Smooth muscle cell (in vitro differentiated cells): ENCODE data around the gene LINGO1. TPM values are rescaled to one million over a fixed set of nuclear protein-coding genes. Genes with fewer than 3 reads are reported as not detected.

Experiments used
- DNase-seq: peaks from one replicate; lab custom pipeline; 2025; ENCODE audit not compliant: unreplicated experiment; lab: John Stamatoyannopoulos, UW
- H2AFZ ChIP-seq: fragments of 200-600 bp; sonication (generic); 2 replicates; pipeline ENCODE4 v1.6.0; 2016; ENCODE audit warnings: antibody characterized with exemption, low read depth, mild to moderate bottlenecking
- H3F3A ChIP-seq: fragments of 200-600 bp; sonication (generic); 2 replicates; pipeline ENCODE4 v1.6.0; 2017; ENCODE audit warnings: antibody characterized with exemption, low read depth
- H3K27ac ChIP-seq: fragments of 200-600 bp; sonication (generic); 2 replicates; pipeline ENCODE4 v1.5.1; 2016; ENCODE audit warnings: low read depth, mild to moderate bottlenecking
- H3K27me3 ChIP-seq: fragments of 200-600 bp; sonication (generic); 2 replicates; pipeline ENCODE4 v1.6.1; 2016; ENCODE audit warnings: low read depth, mild to moderate bottlenecking
- H3K36me3 ChIP-seq: fragments of 200-600 bp; sonication (generic); 2 replicates; pipeline ENCODE4 v1.5.1; 2016; ENCODE audit warnings: low read depth
- H3K4me1 ChIP-seq: fragments of 200-600 bp; sonication (generic); 2 replicates; pipeline ENCODE4 v1.5.1; 2016; ENCODE audit warnings: low read depth
- H3K4me2 ChIP-seq: fragments of 200-600 bp; sonication (generic); 2 replicates; pipeline ENCODE4 v1.6.0; 2016; ENCODE audit warnings: mild to moderate bottlenecking
- H3K4me3 ChIP-seq: fragments of 200-600 bp; sonication (generic); 2 replicates; pipeline ENCODE4 v1.5.1; 2016; ENCODE audit warnings: mild to moderate bottlenecking
- H3K79me2 ChIP-seq: fragments of 200-600 bp; sonication (generic); 2 replicates; pipeline ENCODE4 v1.6.0; 2016; ENCODE audit warnings: low read depth, mild to moderate bottlenecking
- H3K9ac ChIP-seq: fragments of 200-600 bp; sonication (generic); 2 replicates; pipeline ENCODE4 v1.6.0; 2016; ENCODE audit warnings: low read depth
- H3K9me3 ChIP-seq: fragments of 200-600 bp; sonication (generic); replicated peaks from 2 replicates; pipeline ENCODE4 v1.5.1; 2016; ENCODE audit warnings: low read depth
- H4K20me1 ChIP-seq: fragments of 200-600 bp; sonication (generic); 2 replicates; pipeline ENCODE4 v1.6.0; 2016; ENCODE audit warnings: low read depth
- WGBS: methylation state at CpG from one replicate; pipeline ENCODE4 v1.1.7; 2016; ENCODE audit warnings: low lambda C conversion rate; 5-methylcytosine and 5-hydroxymethylcytosine counted together
- polyA plus RNA-seq: library from polyadenylated mRNA; unstranded; fragments of >200 nt; fragmentation: Nextera tagmentation; extraction: Ambion mirVana; gene quantifications from 2 replicates; pipeline ENCODE4 v1.2.1, GENCODE V29; 2016
- total RNA-seq: library from RNA; depleted of rRNA; stranded (reverse); fragments of >200 nt; gene quantifications from 2 replicates; pipeline ENCODE4 v1.2.3, GENCODE V29; 2014
- TF ChIP-seq, protein P1 (sequence below): fragments of 200-600 bp; sonication (generic); IDR thresholded peaks from 2 replicates; pipeline ENCODE4 v1.5.1; 2017; ENCODE audit warnings: borderline replicate concordance, mild to moderate bottlenecking, antibody characterized with exemption; ENCODE audit not compliant: insufficient read depth, poor library complexity, severe bottlenecking

LINGO1 gene
- total and polyA plus RNA-seq, 2 experiments from 2014 or later, result 3.5 to 13.4 TPM

DNA sequence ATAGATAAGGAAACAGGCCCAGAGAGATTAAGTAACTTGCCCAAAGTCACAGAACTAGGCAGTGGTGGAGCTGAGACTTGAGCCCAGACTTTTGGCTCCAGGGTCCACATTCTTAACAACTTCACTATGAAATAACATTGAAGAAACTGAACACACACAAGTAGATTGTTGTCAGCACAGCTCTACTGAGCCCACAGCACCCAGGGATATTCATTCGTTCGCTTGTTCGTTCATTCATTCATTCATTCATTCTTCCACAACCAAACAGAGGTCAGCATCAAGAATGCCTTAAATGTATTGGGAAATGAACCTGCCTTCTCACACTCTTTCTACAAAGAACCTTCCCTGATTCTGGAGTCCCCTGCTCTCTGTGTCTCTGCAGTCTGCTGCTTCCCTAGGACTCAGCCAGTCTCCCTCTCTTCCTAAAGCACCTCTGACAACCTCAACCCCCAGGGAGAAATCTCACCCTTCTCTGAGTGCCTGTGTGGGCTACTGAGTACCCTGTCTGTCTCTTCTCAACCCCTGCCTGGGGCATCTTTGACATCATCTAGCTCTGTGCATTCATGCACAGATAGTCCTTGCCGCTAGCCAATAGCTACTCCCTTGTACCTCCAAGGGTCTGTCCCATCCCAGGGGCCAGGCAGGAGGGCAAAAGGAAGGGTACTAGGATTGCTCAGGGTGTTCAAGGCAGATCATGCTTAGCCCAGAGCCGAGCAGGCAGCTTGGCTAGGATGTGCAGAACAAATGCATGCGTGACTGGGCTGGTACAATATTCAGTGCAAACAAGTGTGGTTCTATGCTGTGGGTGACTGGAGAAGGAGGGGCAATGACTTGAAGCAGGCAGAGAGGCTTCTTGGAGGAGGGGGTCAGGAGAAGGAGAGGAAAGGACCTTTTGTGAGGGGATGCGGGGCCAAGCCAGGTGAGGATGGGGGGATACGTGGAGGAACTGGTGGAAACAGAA, 3.4 kb downstream of the LINGO1 start:
- no peak for DNase-seq
- H3K79me2 ChIP-seq, result no peaks in the 10 kb centered on the region
- H3K27ac ChIP-seq, result no peak overlapping the region
- TF ChIP-seq, protein P1, sequence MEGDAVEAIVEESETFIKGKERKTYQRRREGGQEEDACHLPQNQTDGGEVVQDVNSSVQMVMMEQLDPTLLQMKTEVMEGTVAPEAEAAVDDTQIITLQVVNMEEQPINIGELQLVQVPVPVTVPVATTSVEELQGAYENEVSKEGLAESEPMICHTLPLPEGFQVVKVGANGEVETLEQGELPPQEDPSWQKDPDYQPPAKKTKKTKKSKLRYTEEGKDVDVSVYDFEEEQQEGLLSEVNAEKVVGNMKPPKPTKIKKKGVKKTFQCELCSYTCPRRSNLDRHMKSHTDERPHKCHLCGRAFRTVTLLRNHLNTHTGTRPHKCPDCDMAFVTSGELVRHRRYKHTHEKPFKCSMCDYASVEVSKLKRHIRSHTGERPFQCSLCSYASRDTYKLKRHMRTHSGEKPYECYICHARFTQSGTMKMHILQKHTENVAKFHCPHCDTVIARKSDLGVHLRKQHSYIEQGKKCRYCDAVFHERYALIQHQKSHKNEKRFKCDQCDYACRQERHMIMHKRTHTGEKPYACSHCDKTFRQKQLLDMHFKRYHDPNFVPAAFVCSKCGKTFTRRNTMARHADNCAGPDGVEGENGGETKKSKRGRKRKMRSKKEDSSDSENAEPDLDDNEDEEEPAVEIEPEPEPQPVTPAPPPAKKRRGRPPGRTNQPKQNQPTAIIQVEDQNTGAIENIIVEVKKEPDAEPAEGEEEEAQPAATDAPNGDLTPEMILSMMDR, result no peak
- no peaks in the 10 kb centered on the region for H4K20me1 ChIP-seq
- peaks cover 4% of the 10 kb centered on the region for H3K27me3 ChIP-seq
- no peak overlapping the region for H2AFZ ChIP-seq
- no peaks in the 10 kb centered on the region for H3K9me3 ChIP-seq
- H3F3A ChIP-seq, result no peaks in the 10 kb centered on the region
- H3K36me3 ChIP-seq, result no peaks in the 10 kb centered on the region
- H3K4me2 ChIP-seq, result no peak overlapping the region
- peaks cover 39% of the 10 kb centered on the region for H3K4me1 ChIP-seq
- H3K4me3 ChIP-seq, result no peak overlapping the region
- no peak overlapping the region for H3K9ac ChIP-seq
- WGBS, result 88% methylated on average over 8 of the region's 8 CpGs

- H2AFZ ChIP-seq, result no peak overlapping the region
- no peaks in the 10 kb centered on the region for H3K36me3 ChIP-seq
- no peak overlapping the region for H3K4me3 ChIP-seq
- no peaks in the 10 kb centered on the region for H3K79me2 ChIP-seq
- H3K4me1 ChIP-seq, result peaks cover 41% of the 10 kb centered on the region
- no peak for DNase-seq
- H3K27ac ChIP-seq, result no peak overlapping the region
- H3K27me3 ChIP-seq, result no peaks in the 10 kb centered on the region
- no peaks in the 10 kb centered on the region for H4K20me1 ChIP-seq
- no peak overlapping the region for H3K9ac ChIP-seq
- H3F3A ChIP-seq, result no peaks in the 10 kb centered on the region
- TF ChIP-seq, protein P1, result no peak
- H3K9me3 ChIP-seq, result no peaks in the 10 kb centered on the region
- 94% methylated on average over 2 of the region's 2 CpGs for WGBS
- no peak overlapping the region for H3K4me2 ChIP-seq
Observed at GRCh38 chr15:77628010-77628409, 4.7 kb downstream of the LINGO1 start.

DNA sequence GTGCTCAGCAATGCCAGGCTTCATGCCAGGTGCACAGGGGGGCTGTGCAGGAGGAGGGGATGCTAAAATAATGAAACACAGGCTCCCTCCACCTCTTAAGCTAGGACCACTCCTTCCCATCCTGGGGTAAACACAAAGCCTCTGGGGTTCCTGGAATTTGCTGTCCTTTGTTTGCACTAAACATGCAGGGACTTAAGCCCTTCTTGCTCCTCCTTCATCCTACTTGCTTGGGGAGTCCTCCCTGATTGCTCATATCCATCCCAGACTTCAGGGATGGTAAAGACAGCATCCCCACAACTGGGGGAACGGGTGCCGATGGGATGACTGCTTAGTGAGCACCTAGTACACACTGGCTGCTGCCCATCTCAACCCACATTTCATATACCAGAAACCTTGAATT, 5.1 kb downstream of the LINGO1 start:
- H3K4me2 ChIP-seq, result no peak overlapping the region
- H3K79me2 ChIP-seq, result no peaks in the 10 kb centered on the region
- no peak overlapping the region for H2AFZ ChIP-seq
- no peaks in the 10 kb centered on the region for H3K36me3 ChIP-seq
- H3K27ac ChIP-seq, result no peak overlapping the region
- H3K4me1 ChIP-seq, result peaks cover 45% of the 10 kb centered on the region
- no peaks in the 10 kb centered on the region for H4K20me1 ChIP-seq
- no peak for DNase-seq
- no peaks in the 10 kb centered on the region for H3F3A ChIP-seq
- TF ChIP-seq, protein P1, result no peak
- H3K9ac ChIP-seq, result no peak overlapping the region
- H3K27me3 ChIP-seq, result no peaks in the 10 kb centered on the region
- no peak overlapping the region for H3K4me3 ChIP-seq
- WGBS, result 100% methylated on average over 2 of the region's 2 CpGs
- no peaks in the 10 kb centered on the region for H3K9me3 ChIP-seq
